HG03064 (cell line): ENCODE results near the gene ARSG.
"Not testable (repeated sequence)": the region's sequence is repeated elsewhere in the genome, so short reads cannot be mapped to it uniquely, and the experiment has no call there.

ENCODE experiments used
- ATAC-seq: cut with Tn5 transposase; IDR thresholded peaks from one replicate; pipeline ENCODE4 v1.9.1; 2021; ENCODE audit warnings: low read depth; ENCODE audit not compliant: unreplicated experiment

ARSG gene

GRCh38 chr17:68276339-68276738, 15.0 kb upstream of the ARSG start:
- not testable (repeated sequence) for ATAC-seq

- ATAC-seq, result no peak
Observed at GRCh38 chr17:68277807-68278206, 13.5 kb upstream of the ARSG start.

GRCh38 chr17:68281965-68282364, 9.3 kb upstream of the ARSG start:
- not testable (repeated sequence) for ATAC-seq

- ATAC-seq, result no peak
Observed at GRCh38 chr17:68288375-68288774, 2.9 kb upstream of the ARSG start.

- ATAC-seq, result no peak
Observed at GRCh38 chr17:68288804-68289203, 2.5 kb upstream of the ARSG start.

- no peak for ATAC-seq
Observed at GRCh38 chr17:68289473-68289872, 1.8 kb upstream of the ARSG start.

- ATAC-seq, result no peak
Observed at GRCh38 chr17:68289936-68290267, 1.4 kb upstream of the ARSG start.

GRCh38 chr17:68290268-68290954, 884 bp upstream of the ARSG start:
- no peak for ATAC-seq

- peak; percentile 54 for ATAC-seq
Observed at GRCh38 chr17:68291836-68292688, 767 bp downstream of the ARSG start.

- ATAC-seq, result no peak
Observed at GRCh38 chr17:68292689-68293040, 1.4 kb downstream of the ARSG start.

GRCh38 chr17:68293490-68294195, 2.3 kb downstream of the ARSG start:
- ATAC-seq, result no peak

GRCh38 chr17:68294196-68294555, 2.9 kb downstream of the ARSG start:
- ATAC-seq, result no peak

- no peak for ATAC-seq
Observed at GRCh38 chr17:68294617-68295016, 3.3 kb downstream of the ARSG start.

GRCh38 chr17:68295086-68295485, 3.8 kb downstream of the ARSG start:
- no peak for ATAC-seq

- ATAC-seq, result no peak
Observed at GRCh38 chr17:68296217-68297191, 5.2 kb downstream of the ARSG start.

GRCh38 chr17:68297195-68297594, 5.9 kb downstream of the ARSG start:
- ATAC-seq, result no peak

- no peak for ATAC-seq
Observed at GRCh38 chr17:68298601-68299000, 7.3 kb downstream of the ARSG start.

GRCh38 chr17:68299817-68300216, 8.5 kb downstream of the ARSG start:
- ATAC-seq, result no peak

- no peak for ATAC-seq
Observed at GRCh38 chr17:68301438-68301959, 10.2 kb downstream of the ARSG start.

- no peak for ATAC-seq
Observed at GRCh38 chr17:68302066-68302564, 10.8 kb downstream of the ARSG start.
